Activated CD4-positive, CD25-positive, alpha-beta regulatory T cell treated with anti-CD3 and anti-CD28 coated beads, Interleukin-2, amount 50 U/mL, for 16 hours (primary cell): ENCODE data around the gene BRSK1.

Experiments
- DNase-seq: peaks from one replicate; pipeline ENCODE4 v3.0.0-alpha.2; 2020; ENCODE audit warnings: low read depth, low spot score

Gene BRSK1

DNA sequence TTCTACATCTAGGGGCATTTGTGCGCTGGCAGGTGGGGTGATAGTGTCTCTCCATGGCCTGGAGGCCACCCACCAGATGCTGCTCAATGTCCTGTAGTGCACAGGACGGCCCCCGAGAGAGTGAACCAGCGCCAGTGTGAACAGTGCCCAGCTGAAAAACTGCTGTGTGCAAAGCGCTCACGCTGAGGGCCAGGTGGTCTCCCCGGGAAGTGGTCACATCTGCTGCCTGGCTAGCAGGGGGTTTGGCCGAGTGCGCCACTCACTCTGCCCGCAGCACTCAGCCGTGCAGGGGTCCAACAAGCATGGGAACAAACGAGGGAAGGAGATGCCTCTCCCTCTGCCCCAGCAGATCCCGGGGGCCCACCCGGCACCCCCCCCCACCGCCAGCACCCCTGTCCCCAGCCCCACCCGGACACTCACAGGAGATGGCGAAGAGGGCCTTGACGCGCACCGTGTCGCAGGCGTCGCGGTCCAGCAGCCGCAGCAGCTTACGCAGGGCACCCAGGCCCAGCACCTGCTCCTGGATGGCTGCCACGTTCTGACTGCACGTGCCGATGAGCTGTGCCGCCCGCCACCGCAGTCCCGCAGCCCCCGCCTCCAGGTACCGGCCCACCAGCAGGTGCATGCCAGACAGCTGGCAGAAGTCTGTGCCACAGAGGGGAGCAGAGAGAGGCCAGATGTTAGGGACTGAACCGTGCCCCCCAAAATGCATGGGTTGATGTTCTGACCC lies 9.7 kb upstream of the BRSK1 start:
- no peak for DNase-seq

DNA sequence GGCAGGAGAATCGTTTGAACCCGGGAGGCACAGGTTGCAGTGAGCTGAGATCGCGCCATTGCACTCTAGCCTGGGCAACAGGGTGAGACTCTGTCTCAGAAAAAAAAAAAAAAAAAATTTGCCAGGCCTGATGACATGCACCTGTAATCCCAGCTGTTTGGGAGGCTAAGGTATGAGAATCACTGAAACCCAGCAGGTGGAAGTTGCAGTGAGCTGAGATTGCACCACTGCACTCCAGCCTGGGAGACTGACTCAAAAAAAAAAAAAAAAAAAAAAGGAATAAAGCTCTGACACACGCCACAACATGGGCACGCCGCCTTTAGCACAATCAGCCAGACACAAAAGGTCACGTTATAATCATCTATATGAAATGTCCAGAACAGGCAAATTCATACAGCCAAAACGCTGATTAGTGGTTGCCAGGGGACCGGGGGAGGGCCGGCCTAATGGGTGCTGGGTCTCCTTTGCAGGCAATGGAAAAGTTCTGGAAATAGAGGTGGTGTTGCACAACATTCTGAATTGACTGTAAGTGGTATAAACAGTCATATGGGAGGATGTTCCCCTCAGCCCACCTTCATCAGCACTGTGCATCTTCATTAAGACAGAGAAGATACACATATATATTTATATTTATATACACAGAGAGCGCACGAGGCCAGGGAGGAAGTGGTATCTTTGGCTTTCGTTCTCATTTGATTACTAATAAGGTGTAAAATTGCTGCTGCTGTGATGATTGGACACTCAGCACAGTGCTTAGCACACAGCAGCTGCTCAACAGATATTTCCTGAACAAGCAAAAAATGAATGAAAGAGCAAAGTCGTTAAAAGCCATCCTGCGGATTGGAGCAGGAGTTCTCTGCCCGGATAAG lies 7.7 kb upstream of the BRSK1 start:
- DNase-seq: no peak

DNA sequence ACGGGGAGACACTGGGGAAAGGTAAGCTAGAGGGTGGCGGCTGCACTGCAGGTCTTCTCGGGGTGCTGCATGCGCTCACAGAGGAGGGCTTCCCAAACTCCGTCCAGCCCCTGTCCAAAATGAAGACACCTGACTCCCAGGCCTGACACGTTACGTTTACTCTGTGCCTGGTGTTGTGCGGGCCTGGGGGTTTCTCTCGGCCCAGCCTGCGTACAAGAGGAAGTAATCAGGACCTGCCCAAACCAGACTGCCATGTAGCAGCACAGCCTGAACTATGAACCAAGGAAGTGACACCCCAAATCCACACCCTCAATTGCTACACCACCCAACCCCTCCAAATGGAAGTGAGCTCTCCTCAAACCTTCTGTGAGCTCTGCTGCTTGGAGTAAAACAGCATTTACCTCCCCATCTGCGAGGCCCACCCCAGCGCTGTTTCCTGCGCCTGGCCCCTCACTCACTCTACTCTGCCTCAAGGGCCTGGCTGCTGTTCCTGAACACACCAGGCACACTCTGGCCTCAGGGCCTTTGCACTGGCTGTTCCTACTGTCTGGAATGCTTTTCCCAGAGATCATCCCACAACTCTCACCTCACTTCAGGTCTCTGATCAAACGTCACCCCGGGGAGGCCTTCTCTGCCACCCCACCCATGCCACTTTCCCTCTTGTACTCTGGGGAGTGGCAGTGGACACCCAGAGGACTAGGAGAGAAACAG lies 6.9 kb upstream of the BRSK1 start:
- no peak for DNase-seq

DNA sequence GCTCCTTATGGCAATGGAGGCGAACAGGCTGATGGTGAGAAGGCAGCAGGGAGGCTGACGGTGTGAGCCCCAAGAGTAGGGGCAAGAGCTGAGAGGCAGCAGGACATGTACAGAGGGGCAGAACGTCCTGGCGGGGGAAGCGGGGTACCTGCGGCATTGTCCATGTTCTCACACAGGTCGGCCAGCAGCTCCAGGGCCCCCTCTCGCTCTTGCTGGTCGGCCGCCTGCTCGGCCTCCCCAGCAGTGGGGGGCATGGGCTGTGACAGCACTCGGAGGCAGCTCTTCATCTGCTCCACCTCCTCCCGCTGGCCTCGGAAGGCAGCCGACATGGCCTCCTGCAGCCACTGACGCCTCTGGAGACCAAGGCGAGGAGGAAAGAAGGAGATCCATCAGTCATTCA lies 6.3 kb upstream of the BRSK1 start:
- DNase-seq: no peak

DNA sequence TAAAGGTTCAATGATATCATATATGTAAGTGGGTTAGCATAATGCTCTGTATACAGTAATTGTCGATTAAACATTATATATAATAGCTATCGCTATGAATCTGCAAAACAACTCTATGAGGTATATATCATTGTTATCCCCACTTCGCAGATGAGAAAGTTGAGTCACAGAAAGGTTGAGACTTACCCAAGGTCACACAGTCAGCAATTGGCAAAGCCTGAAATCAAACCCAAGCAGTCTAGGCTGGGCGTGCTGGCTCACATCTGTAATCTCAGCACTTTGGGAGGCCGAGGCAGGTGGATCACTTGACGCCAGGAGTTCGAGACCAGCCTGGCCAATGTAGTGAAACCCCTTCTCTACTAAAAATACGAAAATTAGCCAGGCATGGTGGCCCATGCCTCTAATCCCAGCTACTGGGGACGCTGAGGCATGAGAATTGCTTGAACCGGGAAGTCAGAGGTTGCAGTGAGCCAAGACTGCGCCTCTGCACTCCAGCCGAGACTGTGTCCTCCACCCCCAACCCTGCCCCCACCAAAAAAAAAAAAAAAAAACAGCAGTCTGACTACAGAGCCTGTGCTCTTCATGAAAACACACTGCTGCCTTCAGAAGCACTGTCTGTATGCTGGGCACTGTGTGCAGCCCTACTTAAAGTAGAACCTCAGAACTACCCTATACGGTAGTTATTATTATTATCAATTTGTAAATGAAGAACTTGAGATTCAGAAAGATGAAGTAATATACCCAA lies 5.2 kb upstream of the BRSK1 start:
- no peak for DNase-seq

DNA sequence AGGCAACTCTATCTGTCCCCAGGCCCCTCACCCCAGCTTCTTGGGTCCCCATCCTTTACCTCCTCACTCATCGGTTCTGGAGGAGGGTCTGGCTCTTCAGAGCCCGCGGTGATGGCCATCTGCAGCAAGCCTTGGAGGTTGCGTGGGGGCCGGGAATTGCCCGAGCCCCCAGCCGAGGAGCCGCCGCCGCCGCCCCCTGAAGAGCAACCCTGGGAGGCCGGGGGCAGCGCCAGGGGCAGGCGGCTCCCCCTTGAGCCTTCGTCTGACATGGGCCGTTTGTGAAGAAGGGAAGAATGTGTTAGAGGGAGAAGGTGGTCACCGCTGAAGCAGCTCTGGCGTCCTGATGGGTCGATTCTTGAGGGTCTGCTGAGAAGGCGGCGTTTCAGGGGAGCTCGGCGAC lies 4.5 kb upstream of the BRSK1 start:
- DNase-seq: no peak

DNA sequence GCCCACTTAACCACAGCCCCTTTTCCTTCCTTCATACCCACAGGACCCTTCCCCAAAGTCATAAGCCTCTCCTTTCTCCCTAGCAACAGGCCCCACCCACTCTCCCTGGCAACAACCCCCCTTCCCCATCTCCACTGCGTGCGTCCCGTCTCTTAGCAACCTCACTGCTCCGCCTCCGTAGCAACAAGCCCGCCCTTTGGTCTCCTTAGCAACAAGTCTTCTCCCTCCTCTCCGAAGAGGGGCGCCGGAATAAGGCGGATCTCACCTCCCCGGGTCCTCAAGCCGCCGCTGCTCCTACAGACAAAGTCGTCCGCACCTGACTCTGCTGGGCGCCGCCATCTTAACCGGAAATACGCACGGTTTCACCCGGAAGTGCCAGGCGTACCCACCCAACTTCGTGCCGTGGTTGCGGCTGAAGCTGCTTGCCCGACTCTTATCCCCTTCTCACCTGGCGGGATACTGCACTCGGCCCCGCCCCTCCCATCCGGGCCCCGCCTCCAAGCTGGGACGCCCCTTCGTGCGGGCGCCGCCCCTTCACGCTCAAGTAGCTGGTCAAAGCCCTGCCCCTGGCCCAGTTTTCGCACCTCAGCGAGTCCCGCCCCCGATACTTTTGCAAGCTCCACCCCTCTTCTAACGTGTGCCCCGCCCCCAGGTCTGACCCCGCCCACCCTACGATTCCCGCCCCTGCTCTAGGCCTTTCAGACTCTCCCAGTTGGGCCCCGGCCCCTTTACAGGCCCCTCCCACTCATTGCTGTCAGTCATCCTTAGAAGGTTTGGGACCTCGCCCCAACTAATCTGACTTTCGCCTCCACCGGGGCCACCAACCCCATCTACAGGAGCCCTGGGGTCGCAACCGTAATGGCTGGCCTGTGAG lies 3.8 kb upstream of the BRSK1 start, which contains the start of gene HSPBP1:
Gene HSPBP1, minus strand, starts transcription at position 341 of the 874 bp plus-strand sequence. CDS start 502 bp downstream, outside the sequence.
- DNase-seq: peak; percentile 88

DNA sequence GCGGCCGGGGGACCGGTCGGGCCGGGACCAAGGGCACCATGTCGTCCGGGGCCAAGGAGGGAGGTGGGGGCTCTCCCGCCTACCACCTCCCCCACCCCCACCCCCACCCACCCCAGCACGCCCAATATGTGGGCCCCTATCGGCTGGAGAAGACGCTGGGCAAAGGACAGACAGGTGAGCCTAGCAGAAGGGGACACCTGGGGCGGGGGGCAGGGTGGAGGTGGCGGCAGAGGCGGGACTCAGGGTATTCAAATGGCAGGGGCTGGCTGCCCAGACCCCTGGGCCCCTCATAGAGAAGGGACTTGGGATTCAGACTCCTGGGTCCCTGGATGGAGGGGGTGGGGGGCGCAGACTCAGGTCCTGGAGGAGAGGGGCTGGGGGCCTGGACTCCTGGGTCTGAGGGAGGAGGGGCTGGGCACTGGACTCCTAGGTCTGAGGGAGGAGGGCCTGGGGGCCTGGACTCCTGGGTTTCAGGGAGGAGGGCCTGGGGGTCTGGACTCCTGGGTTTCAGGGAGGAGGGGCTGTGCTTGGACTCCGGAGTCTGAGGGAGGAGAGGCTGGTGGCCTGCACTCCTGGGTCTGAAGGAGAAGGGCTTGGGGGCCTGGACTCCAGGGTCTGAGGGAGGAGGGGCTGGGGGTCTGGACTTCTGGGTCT lies 735 bp downstream of the BRSK1 start:
- no peak for DNase-seq

DNA sequence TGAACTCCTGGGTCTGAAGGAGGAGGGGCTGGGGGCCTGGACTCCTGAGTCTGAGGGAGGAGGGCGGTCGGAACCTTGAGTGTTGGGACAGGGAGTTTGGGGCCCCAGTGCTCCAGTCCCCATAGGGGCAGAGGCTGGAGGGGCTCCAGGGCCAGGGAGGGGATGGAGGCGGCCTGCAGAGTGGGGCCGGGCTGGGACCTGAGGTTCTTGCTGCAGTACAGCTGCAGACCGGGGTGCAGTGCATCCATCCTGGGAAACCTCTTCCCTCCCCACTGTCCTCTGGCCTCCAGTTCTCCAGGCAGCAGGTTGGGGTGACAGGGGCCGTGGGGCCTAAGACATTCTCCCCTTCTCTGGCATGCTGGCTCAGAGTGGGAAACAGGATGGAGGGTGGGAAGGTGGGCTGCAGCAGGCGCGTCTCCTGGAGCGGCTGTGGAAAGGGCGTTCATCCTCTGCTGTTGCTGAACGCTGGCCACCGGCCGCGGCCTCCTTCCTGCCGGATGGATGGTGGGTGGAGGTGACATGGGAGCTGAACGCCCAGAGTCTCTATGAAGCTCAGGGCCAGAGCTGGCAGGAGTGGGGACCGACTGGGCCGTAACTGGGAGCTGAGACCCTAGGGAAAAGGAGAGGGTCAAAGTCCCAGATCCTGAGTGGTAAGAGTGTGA lies 1.6 kb downstream of the BRSK1 start:
- no peak for DNase-seq

DNA sequence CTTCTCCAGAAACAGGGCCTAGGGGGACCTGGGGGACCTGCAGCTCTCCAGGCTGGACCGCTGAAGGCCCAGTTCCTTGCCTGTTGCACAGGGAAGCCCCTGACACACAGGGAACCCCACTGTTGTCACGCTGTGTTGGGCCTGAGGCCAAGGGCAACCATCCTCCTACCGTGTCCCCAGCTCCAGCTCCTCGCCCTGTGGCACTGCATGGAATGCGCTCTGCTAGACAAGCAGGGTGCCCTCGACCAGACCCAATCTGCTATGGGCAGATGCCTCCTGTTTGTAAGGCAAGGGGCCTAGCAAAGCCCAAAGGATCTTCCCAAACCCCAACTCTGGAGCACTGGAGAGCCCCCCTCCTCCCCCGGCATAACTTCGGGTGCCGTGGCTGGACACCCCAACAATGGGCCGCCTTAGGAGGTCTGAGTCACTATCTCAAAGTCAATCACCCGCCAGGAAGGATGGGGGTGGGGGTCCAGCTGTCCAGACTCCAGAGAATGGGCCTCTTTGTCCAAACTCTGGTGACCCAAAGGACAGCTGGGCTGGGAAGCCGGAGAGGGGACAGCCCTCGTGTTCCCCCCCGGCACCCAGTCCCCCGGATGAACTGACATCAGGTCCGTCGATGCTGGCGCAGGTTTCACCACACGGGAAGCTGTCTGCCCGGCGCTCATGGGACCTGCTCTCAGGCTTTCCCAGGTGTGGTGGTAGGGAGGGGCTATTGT lies 3.7 kb downstream of the BRSK1 start:
- no peak for DNase-seq

DNA sequence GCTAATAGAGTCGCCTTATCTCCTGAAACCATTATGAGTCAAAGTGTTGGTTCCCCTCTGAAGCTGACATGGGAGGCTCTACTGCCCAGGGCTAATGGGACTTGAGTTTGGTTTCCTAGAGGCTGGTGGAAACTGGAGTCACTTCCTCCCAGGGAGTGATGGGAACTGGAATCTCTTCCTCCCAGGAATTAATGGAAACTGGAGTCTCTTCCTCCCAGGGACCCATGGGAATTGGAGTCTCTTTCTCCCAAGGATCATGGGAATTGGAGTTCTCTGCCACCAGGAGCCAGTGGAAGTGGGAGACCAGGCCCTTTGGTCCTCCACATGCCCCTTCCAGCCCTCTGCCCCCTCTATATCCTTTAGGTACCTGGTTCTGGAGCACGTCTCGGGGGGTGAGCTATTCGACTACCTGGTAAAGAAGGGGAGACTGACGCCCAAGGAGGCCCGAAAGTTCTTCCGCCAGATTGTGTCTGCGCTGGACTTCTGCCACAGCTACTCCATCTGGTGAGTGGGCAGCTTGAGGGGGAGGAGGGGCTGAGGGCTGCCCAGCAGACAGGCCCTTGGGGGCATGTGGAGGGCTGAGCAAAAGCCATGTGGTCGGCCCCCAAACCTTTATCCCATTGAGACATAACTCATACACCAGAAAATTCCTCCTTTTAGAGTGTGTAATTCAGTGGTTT lies 5.5 kb downstream of the BRSK1 start:
- no peak for DNase-seq

DNA sequence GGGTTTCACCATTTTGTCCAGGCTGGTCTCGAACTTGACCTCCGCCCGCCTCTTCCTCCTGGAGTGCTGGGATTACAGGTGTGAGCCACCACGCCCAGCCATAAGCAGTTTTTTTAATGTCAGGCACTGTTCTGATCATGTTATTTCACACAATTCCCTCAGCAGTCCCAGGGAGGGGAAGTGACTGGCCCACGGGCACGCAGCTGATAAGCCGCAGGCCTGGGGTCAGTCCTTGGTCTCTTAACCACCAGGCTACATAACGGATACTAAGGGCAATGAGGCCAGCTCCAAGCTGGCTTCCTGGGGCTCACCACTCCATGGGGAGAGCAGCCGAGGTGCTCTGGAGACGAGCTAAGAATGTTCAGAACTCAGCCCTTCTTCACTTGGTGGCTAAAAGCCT lies 13.5 kb downstream of the BRSK1 start:
- DNase-seq: no peak

DNA sequence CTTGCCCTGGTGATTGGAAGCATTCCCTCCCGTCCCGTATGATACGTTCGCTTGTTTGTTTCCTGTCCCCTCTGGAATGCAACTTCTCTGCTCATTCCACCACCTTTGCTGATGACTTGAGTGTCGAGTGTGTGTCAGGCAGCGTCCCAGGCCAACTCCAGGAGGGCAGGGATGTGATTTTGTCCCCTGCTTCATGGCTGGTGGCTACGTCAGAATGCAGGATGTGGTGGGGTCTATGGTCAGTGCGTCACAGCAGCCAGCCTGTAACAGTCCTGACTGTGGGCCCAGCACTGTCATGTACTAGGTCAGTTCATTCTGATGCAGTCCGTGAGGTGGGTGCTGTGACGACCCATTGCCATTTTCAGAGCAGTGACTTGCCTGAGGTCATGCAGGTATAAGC lies 16.2 kb downstream of the BRSK1 start:
- DNase-seq: no peak

DNA sequence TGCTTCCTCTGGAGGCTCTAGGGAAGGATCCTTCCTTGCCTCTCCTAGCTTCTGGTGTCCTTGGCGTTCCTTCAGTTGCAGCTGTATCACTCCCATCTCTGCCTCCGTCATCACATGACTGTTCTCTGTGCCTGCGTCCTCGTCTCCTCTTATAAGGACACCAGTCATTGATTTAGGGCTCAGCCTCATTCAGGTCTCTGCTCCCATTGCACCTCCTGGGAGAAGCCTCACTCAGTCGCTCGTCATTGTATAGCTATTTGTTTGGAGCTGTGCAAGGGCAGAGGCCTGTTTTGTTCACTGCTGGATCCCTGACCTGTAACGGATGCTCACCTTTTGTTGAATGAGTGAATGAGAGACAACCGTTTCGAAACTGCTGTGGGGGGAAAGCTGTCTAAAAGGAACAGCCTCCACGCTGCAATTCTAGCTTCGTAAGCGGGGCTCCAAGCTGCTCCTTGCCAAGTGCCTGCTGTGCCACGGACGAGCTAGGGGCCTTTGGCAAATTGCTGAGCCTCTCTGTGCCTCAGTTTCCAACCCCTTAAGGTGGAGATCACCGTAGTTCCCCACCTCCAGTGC lies 17.2 kb downstream of the BRSK1 start:
- no peak for DNase-seq

DNA sequence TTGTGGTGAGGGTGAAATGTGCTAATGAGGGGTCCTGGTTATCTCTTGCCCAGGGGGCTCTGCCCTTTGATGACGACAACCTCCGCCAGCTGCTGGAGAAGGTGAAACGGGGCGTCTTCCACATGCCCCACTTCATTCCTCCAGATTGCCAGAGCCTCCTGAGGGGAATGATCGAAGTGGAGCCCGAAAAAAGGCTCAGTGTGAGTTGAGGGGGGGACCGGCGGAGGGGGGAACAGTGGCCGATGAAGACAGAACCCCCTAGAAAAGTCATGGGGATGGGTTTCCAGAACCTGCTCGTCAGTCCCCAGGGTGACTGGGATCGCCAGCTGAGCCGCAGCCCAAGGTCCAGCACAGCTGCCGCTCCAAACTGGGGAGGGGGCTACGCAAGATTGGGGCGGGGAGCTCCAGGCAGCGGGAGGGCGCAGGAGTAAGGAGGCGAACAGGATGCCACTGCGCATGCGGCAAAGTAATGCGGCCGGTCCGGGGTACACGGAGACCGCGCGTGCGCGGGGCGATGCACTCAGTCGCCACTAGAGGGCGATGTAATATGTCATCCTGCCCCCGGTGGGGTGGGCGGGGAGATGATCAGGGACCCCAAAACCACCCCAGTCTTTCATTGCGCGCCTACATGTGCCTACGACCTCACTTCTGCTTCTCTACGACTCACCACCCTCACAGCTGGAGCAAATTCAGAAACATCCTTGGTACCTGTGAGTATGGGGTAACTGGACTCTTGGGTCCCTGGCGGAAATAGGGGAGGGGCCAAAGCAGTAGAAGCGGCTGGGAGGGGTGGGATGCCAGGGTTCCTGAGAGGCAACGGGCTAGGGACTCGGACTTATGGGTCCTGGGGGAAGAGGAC lies 17.9 kb downstream of the BRSK1 start:
- DNase-seq: peak; percentile 86

DNA sequence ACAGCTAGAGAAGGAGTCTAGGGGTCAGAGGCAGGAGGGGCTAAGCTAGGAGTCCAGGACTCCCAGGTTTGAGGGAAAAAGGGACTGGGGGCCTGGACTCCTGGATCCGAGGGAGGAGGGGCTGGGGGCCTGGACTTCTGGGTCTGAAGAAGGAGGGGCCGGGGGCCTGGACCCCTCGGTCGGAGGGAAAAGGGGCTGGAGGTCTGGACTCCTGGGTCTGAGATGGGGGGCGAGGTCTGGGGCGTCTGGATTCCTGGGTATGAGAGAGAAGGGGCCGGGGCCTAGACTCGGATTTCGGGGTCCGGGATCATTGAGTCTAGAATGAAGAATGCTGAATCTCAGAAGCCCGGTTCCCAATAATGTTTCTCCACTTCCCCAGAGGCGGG lies 18.5 kb downstream of the BRSK1 start:
- DNase-seq: no peak

DNA sequence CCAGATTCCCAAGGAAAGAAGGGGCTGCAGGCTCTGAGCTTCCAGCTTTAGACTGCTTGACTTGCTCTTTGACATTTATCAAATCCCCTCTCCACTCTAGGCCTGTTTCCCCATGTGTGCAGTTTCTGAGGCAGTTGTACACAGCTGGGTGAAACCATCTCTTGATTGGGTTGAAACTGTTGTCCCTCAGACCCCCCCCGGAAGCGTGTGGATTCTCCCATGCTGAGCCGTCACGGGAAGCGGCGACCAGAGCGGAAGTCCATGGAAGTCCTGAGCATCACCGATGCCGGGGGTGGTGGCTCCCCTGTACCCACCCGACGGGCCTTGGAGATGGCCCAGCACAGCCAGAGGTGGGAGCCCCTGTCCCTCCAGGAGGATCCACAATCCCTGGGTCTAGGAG lies 19.7 kb downstream of the BRSK1 start:
- DNase-seq: no peak
